GM19239 (cell line): ENCODE data around the gene LCLAT1.
A peak's percentile ranks its signal among the peaks of the same experiment; 100 is the strongest.
"Not testable (repeated sequence)": the region's sequence is repeated elsewhere in the genome, so short reads cannot be mapped to it uniquely, and the experiment has no call there.

Source experiments
- DNase-seq: peaks from one replicate; pipeline ENCODE4 v3.0.0; 2011; ENCODE audit warnings: low spot score; ENCODE audit not compliant: insufficient read length
- FAIRE-seq: peaks from 2 replicates; lab custom pipeline; 2011; peaks lifted over from hg19 to GRCh38; lab: Jason Lieb, UNC

Gene LCLAT1

DNA sequence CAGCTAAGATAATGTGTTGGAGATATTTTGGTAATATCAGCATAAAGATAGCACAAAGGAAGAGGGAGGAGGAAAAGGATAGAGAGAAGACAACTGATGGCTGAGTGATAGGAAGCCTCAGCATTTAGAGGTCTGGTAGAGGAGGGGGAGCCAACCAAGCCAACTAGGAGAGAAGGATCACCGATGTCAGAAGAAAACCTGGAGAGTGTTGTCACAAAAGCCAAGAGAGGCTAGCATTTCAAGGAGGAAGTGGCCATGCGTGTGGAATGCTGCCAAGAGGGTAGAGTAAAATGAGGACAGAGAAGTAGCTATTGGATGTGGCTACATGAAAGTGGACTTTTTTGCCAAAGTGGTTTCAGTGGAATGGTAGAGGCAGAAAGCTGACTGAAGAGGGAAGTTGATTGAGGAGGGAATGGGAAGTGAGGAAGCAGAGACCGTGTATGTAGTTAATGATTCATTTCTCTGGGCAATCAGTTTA, 34.3 kb downstream of the LCLAT1 start:
- FAIRE-seq, result peak; percentile 79

DNA sequence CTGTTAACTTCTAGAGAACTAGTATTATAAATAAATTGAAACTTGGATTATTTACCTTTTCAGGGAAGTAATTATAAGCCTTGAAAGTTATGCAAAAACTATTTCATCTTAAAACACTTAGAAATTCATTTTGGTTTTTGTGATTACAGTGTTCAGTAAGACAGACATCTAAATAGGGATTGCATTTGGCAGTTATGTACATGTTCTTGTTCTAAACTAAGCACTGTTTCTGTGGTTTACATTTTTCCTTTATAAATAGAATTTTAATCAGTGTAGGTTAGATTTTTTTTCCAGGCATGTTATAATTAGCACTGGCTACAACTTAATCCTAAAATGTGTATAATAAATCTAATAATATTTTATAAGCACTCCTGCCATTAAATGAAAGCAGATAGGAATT, 35.0 kb downstream of the LCLAT1 start:
- DNase-seq (no peak), FAIRE-seq (no peak)

More for the DNA sequence above, 34.3 kb downstream of the LCLAT1 start:
- DNase-seq, result no peak

DNA sequence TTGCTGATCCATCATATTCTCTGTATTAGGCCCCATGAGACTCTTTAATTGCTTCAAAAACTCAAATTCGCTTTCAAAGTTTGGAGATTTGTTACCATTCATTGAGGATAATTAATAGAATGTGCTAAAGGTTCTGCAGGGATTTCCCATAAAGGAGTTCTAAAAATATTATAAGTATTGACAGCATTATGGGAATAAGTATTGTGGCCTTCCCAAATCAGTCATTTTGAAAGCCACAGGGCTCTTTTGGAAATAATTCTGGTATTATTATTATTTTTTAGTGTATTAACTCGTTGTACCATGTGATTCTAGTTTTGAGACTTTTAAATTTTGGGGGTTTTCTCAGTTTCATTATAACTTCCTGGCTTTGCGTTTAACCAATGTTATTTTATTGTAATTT, 37.1 kb downstream of the LCLAT1 start:
- no peak for DNase-seq
- no peak for FAIRE-seq

DNA sequence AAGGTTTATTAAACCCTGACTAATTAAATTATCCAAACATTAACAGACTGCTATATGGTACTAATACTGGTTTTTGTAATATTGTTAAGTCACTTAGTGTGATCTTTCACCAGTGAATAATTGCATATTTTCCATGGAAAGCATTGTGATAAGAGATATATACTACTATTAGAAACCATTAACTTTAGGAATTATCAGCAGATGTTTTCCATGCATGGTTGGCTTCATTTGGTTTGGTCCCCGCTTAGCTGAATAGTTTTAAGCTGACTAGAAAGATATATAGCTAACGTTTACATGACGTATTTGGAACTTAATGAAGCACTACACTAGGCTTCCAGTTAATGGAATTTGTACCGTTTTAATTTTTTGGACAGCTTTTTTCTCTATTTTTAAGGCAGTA, 37.9 kb downstream of the LCLAT1 start:
- DNase-seq, result no peak
- FAIRE-seq, result peak; percentile 82

DNA sequence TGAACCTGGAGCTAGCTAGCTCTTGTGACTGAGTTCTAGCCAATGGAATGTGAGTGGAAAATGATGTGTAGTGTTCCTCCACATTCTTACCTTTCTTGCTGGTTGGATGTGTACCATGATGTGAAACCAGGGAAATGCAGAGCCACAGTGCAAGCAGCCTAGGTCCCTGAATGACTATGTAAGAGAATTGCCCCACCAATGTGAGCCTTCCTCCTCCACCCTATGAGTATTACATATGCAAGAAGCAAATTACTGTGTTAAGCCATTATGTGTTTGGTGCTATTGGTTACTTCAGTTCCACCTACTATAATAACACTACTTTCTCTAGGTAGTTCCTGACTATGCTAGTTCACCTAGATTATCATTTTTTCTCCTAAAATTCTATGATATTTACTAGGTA, 39.6 kb downstream of the LCLAT1 start:
- FAIRE-seq (no peak), DNase-seq (no peak)

DNA sequence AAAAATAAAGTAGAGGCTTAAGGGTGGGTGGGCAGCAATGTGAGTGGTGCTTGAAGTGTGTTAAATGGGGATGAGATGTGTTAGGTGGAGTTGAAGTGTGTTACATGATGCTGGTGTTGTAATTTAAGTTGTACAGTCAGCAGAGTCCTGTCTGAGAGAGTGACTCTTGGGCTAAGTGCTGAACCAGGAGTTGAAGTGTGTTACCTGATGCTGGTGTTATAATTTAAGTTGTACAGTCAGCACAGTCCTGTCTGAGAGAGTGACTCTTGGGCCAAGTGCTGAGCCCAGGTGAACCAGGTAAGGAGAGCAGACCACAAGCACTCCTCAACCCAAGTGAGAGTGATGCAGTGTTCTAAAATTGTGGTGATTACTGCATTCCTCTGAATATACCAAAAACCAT, 40.6 kb downstream of the LCLAT1 start:
- no peak for FAIRE-seq
- no peak for DNase-seq

DNA sequence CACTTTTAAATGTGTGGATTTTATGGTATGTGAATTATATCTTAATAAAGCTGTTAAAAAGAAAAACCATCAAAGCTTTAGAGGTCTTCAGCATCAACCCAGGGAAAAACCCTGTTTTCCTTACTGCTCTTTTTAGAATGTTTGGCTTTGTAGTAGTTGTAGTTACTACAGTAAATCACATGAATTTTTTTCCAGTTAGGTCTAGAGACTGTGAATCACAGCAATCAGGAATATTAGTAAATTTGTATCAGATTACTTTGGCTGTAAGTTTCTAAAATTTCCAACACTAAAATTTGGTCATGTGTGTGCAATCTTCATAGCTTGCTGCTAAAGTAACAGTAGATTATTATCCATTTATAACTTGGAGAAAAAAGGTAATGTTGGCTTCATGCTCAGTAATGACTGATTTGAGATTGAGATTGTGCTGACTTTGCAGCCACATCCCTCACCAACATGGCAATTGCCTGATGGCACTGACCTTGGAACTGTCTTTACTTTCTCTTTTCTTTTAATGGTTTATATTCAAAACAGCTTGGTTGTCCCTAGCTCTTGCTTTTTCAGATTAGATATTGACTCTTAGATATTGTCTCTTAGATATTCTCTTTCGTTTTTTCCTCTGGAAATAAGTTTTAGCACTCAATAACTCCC, 41.1 kb downstream of the LCLAT1 start:
- no peak for DNase-seq
- no peak for FAIRE-seq

DNA sequence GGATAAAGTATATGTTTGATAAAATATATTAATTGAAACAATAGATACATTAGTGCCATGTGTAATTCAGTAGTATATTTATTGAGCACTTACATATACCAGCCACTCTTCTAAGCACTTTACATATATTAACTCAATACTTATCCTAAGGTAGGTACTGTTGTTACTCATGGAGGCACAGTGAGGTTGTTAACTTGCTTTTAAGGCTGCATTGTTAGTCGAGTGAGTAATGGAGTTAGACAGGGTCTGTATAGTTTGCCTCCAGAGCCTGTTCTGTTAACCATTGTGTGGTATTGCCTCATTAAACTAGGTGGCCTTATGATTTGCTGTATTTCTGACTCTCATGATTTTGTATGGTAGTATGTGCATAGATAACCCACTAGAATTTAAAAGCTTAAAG, 44.2 kb downstream of the LCLAT1 start:
- DNase-seq, result no peak
- no peak for FAIRE-seq

DNA sequence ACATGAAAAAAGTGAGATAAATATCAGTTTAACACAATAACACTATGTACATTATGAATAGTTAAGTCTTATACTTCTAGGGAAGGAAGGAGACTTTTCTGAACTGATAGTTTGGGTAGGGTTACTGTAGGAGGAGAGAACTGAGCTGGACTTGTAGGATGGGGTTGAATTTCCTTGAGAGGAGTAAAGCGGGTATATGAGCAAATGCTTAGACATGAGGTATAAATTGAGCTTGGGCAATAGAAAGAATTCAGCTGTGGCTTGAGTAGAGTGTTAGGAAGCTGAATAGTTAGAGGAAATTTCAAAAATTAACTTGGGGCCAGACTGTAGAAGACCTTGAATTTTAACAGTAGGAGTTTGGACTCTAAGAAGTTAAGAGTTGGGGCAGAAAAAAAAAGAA, 45.1 kb downstream of the LCLAT1 start:
- DNase-seq, result no peak
- FAIRE-seq, result peak; percentile 42

DNA sequence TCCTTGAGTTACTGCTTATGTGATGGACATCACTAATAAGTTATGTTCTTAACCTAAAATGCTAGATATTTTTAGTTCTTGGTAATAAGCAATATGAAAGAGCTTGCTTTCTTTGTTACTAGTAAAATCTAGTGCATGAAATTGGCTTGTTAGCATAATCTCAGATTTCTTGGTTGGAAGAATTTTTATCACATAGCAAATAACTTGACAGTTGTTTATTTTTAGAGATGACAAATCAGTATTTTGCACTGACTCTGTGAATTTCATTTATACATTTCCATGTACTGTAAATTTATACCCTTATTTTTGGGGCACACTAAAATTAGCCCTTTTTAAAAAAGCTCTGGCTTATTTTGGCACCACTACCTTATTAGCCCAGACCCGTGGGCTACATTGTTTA, 45.6 kb downstream of the LCLAT1 start:
- no peak for FAIRE-seq
- no peak for DNase-seq

DNA sequence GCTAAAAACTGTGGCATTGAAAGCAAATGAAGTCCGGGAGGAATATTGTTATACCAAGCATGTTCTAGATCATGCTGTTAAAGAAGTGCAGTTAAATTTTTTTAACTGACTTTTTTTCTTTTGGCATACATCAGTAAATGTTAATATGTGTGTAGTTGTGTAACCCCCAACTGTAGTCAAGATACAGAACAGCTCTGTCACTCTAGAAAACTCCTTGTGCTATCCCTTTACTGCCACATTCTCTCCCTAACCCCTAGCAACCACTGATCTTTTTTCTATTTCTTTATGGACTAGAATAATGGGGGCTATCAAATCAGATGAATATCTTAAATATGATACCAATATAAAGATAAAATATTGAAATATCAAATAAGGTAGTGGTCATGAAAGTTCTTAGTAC, 46.4 kb downstream of the LCLAT1 start:
- FAIRE-seq, result peak; percentile 37
- DNase-seq, result no peak

DNA sequence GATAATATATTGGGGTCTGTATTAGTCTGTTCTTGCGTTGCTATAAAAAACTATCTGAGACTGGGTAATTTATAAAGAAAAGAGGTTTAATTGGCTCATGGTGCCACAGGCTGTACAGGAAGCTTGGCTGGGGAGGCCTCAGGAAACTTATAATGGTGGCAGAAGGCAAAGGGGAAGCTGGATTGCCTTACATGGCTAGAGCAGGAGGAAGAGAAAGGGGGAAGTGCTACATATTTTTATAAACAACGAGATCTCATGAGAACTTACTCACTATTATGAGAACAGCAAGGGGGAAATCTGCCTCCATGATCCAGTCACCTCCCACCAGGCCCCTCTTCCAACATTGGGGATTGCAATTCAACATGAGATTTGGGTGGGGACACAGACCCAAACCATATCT, 48.9 kb downstream of the LCLAT1 start:
- DNase-seq, result not testable (repeated sequence)

DNA sequence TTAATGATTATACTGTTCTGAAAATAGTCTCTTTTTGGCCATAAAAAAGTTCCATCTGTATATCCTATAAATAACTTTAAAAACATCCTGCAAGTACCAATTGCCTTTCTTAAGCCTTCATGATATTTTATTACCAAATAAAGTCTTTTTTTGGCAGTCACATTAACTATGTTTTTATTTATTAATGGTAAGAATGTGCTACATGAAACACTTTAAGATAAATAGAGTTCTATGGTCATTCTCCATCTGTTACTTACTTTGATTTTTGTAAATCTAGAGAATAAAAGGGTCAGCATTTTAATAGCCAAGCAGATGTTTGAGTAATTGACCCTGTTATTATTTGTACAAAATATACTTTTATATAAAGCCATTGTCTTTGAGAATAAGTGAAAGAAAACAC, 52.6 kb downstream of the LCLAT1 start:
- FAIRE-seq (no peak), DNase-seq (no peak)

More for the DNA sequence above, 48.9 kb downstream of the LCLAT1 start:
- FAIRE-seq, result not testable (repeated sequence)

DNA sequence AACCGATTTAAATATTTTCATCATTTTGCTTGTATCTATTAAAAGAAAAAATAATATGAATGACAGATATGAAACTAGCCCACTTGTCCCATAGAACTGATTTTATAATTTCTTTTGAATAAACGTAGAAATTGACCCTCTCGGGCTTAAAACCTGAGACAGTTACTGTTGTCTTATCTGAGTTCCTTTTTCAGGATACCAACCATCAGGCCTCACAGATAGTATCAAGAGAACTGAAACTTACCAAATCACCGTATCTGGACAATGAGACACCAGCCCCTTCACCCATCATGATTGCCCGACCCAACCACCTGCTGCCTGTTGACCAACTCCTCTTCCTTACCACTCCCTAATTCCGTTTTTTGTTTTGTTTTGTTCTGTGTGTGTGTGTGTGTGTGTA, 53.7 kb downstream of the LCLAT1 start:
- no peak for DNase-seq
- FAIRE-seq, result no peak

DNA sequence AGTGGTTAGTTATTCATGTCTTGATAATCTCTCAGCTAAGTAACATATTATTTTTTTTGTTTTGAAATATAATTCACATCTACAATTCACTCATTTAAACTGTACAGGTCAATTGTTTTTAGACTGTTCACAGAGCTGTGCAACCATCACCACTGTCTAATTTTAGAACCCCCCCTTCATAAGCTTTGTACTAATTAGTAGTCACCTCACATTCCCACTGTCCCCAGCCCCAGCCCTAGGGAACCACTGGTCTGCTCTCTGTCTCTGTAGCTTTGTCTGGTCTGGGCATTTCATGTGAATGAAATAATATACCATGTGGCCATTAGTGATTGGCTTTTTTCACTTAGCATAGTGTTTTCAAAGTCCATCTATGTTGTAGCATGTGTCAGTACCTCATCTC, 55.3 kb downstream of the LCLAT1 start:
- DNase-seq (no peak), FAIRE-seq (no peak)

DNA sequence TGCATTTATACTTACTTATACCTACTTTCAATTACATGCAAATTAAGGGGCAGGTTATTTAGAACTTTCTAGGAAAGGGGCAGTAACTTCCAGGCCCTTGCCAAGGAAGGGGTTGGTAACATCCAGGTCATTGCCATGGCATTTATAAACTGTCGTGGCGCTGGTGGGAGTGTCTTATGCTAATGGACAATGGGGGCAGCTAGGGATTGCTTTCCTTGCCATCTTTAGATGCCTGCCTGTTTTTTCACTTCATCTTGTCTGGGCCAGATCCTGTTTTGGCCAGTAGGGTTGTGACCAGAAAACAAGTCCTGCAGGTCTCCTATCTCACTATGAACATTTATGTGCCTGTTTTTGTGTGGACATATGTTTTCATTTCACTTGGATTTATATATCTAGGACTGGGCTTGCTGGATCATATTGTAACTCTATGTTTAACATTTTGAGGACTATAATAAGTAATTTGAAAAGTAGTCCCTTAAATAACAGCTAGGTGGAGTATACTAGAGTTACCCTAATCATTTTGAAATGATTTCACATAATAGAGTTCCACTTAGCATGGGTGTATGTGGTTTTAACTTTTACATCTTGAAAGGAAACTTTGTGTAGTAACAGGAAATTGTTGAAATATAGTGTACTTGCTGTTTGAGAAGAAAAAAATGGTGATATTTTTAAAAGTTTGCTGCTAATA, 56.1 kb downstream of the LCLAT1 start:
- DNase-seq (no peak), FAIRE-seq (no peak)

DNA sequence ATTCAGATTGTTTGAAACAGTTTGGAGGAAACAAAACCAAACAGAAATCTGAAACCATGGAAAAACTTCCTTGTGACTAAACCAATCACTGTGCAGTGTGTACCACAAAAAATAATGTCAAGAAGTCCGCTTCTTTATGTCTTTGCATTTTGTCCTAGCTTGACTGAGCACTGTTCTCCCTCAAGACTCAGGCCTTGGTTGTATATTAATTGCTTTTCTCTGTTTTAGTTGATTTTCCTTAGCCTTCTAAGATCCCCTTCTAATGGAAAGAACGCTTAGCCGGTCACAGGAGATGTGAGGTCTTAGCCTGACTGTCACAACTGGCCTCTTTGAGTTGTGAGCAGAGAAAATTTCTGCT, 56.6 kb downstream of the LCLAT1 start:
- FAIRE-seq (no peak), DNase-seq (no peak)

DNA sequence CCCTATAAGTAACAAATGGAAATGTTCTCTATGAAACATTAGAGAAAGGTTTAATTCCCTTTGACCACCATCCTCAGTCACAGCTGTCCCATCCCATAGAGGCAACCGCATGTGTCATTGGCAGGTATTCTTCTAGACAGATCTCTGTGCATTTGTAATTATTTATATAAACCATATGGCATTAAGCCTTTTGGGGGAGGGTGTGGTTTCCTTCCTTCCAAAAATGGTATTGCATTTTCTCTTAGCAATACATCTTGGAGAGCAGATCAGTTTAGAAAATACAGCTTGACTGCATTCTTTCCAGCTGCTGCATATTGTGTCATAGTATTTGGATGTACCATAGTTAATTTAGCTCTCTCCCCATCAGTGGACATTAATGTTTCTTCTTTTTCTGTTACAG, 57.7 kb downstream of the LCLAT1 start:
- FAIRE-seq, result no peak

DNA sequence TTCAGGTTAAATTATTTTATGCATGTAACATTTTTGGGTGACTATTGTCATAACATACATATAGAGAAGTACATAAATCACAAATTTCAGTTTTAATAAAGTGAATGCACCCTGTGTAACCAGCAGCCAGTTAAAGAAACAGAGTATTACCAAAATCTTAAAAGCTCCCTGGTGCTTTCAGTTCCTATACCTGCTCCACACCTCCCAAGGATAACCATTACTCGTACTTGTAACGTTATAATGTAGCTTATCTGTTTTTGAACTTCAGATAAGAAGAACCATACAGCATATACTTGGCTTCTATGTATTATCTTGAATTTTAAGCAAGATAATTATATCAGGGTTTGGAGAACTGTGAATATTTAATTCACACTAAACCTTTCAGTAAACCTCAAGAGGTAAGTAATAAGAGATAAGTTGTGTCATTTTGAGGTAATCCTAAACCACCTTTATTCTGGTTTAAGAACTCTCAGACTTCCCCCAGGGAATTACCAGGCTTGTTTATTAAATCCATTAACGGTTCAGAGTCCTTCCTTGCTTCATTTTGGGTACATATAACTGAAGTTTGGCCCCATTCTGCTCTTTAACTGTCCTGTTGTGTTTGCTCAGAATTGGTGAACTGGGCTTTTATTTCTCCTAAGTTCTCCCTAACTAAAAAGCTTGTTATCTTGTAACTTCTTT, 58.6 kb downstream of the LCLAT1 start:
- FAIRE-seq, result no peak
- no peak for DNase-seq

More for the DNA sequence above, 57.7 kb downstream of the LCLAT1 start:
- DNase-seq, result no peak

DNA sequence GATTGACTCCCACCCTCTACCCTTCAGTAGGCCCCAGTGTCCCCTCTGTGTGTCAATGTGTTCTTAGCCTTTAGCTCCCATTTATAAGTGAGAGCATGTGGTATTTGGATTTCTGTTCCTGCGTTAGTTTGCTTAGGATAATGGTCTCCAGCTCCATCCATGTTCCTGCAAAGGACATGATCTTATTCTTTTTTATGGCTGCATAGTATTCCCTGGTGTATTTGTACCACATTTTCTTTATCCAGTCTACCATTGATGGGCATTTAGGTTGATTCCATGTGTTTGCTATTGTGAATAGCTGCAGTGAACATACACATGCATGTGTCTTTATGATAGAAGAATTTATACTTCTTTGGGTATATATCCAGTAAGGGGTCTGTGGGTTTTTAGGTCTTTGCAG, 60.4 kb downstream of the LCLAT1 start:
- DNase-seq, FAIRE-seq: not testable (repeated sequence)

DNA sequence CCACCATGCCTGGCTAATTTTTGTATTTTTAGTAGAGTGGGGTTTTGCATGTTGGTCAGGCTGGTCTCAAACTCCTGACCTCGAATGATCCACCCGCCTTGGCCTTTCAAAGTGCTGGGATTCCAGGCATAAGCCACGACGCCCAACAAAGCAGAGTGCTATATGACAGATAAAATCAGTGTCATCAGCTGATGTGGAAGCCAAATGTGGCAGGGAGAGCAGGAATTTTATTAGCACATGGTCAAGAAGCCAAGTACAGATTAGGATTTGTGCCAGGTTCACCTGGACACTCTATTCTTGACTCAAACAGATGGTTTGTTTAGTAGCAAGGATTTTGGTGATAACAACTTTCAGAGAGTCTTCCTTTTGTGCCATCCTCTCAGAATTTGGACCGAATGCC, 62.7 kb downstream of the LCLAT1 start:
- FAIRE-seq, result no peak
- no peak for DNase-seq
